Hindlimb muscle (tissue), 1 donor: ENCODE data around the gene FZD2. TPM values are rescaled to one million over a fixed set of nuclear protein-coding genes. Genes with fewer than 3 reads are reported as not detected.
"Not testable (repeated sequence)": the region's sequence is repeated elsewhere in the genome, so short reads cannot be mapped to it uniquely, and the experiment has no call there.

Experiments
- DNase-seq: peaks from one replicate; pipeline ENCODE4 v3.0.0-alpha.2; 2013
- polyA plus RNA-seq: library from polyadenylated mRNA; unstranded; fragments of 120-200 nt; gene quantifications from one replicate; pipeline ENCODE4 v1.2.1, GENCODE V29; 2013; ENCODE audit not compliant: insufficient read length

FZD2 gene
- polyA plus RNA-seq, 1 donor, result 13.9 TPM

DNA sequence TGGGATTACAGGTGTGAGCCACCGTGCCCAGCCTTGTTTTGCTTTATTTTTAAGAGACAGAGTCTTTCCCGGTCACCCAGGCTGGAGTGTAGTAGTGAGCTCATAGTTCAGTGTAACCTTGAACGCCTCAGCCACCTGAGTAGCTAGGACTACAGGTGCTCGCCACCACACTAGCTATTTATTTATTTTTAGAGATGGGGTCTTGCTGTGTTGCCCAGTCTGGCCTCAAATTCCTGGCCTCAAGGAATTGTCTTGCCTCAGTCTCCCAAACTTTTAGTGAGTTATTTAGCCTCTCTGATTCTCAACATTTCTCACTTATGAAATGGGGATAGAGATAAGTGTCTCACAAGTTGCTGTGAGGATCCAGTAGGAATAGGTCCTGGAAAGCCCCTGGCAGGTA is 21.7 kb downstream of the FZD2 start:
- DNase-seq, result no peak

DNA sequence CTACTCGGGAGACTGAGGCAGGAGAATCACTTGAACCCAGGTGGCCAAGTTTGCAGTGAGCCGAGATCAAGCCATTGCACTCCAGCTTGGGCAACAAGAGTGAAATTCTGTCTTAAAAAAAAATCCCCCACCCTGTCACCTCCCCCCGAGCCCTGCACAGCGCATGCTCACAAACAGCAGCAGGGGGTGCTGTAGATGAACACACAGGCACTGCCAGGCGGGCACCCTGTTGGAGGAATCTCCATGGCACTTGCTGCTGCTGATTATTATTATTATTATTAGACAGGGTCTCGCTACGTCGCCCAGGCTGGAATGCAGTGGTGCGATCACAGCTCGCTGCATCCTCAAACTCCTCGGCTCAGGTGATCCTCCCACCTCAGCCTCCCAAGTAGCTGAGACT is 24.6 kb downstream of the FZD2 start:
- no peak for DNase-seq

DNA sequence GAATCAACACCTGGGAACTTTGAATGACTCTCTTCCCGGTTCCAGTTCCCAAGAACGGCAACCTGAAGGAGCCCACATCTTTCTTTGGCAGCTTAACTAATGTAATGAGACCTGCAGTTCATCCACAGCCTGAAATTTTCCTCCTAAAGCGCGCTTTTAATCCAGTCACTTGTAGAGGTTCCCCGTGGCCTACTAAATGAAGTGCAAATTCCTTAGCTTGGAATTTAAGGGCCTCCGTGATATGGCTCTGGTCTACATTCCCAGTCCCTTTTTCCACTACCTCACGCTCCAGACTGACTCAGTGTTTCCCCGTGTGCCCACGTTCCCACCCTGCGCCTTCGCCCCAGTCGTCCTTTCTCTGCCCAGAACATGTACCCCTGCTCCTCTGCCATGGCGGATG is 27.2 kb downstream of the FZD2 start:
- peak; percentile 26 for DNase-seq

DNA sequence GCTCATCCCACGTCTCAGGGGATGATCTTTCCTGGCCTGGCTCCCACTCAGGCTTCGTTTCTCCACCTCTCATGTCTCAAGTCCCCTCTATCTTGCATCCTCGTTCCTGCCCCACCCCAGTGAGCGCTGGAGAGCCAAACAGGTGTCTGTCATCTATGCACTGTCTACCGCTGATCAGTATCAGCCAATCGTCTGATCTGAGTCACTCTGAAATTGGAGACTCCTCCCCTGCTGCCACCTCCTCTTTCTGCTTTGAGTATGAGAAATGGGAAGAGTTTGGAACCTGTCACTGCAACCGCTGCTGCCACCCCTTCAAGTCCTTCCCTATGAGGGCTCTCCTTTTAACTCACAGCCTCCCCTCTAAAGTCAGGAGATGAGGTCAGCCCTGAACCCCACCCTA is 28.0 kb downstream of the FZD2 start:
- DNase-seq, result no peak

GRCh38 chr17:44587339-44587738 is 30.1 kb downstream of the FZD2 start:
- DNase-seq, result no peak

DNA sequence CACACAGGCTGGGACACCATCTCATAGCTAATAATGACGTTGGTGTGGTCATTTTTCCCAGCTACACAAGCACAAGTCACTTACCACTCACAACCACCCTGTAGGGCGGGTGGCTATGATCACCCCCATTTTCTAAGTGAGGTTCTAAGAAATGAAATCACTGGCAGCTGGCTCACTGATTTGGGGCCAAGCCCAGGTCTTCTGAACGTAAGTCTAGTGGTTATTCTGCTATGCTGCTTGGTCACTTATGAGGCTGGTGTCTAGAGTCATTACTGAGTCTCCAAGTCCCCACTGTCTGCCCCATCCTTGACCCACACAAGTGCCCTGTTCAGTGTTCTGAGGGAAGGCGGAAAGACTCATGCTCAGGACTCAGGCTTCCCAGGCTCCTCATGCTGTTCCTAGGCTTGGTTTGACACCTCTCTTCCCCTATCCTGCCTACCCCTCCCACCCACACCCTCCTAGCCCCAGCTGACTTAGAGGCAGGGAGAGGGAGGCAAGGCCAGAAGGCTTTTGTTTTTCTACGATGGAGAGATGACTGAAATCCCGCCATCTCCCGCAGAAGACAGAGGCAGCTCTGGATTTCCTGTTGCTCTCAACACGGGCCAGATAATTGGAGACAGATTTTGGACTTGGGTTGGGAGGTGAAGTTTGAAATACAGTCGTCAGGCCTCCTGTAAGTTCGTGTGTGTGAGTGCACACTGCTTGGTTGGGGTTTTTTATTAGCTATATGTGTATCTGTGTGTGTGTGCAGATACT is 32.2 kb downstream of the FZD2 start:
- no peak for DNase-seq

GRCh38 chr17:44590072-44590462 is 32.8 kb downstream of the FZD2 start:
- DNase-seq, result not testable (repeated sequence)

GRCh38 chr17:44590762-44591161 is 33.5 kb downstream of the FZD2 start:
- not testable (repeated sequence) for DNase-seq

- DNase-seq, result no peak
These were observed 33.9 kb downstream of the FZD2 start for GRCh38 chr17:44591206-44591605.

GRCh38 chr17:44593156-44593555 is 35.9 kb downstream of the FZD2 start:
- DNase-seq, result no peak

DNA sequence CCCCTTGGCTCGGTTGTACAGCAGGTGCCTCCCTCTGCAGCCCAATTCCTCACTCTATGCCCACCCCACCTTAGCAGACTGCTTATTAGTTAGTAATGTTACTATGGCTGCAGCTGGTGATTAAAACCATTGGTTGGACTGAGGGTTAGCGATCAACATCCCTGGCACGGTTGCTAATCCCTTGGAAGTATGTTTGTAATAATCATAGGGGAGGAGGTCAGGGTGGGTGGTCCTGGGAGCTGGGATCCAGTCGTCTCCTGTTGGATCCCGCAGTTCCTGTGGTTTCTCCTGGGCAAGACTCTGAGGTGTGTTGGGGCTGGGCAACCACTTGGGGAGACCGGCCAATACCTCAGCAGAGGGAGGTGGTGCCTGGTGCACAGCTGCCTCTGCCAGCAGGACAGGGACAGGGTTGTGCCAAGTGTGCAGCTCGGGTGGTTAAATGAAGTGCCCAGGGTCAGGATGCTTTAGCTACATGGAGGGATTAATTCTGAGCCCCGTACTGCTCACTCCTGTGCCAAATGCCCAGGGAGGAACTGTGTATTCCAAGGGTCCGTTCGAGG is 38.0 kb downstream of the FZD2 start:
- no peak for DNase-seq

DNA sequence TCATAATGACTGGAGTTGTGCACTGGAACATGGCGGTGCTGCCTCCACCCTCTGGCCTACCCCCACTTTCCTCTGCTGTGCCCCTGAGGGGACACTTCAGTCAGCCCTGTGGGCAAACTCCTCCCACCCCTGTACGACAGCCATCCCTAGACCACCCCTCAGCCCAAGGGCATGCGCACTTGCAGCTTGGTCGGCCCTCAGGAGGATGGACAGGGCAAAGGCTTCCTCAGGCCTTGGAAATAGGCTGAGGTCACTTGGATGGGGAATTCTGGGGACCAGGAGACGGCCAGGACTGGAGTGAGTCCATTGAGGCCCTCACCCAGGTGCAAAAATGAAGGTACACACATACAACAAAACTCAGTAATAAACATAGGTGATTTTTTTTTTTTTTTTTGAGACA is 41.0 kb downstream of the FZD2 start:
- no peak for DNase-seq

GRCh38 chr17:44598932-44599297 is 41.6 kb downstream of the FZD2 start:
- no peak for DNase-seq

GRCh38 chr17:44599298-44600175 is 42.3 kb downstream of the FZD2 start:
- DNase-seq, result no peak

DNA sequence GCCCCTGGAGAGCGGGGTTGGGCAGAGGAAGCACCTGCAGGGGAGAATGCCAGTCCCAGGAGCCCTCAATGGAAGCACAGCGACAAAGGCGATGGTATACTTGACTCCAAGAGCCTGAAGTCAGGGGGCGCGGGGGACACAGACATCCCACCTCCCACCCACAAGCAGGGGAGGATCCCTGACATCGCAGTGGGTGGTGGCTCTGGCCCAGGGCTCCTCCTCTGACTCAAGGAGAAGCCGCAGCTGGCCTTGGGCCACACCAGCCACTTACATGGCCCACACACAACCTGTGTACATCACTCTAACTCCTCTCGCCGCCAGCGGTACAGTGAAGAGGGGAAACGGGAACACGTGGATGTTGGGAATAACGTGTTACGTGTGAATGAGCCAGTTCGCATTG is 44.3 kb downstream of the FZD2 start:
- DNase-seq, result no peak

- no peak for DNase-seq
These were observed 44.7 kb downstream of the FZD2 start for GRCh38 chr17:44601973-44602372.

- no peak for DNase-seq
These were observed 45.1 kb downstream of the FZD2 start for GRCh38 chr17:44602390-44602789.

DNA sequence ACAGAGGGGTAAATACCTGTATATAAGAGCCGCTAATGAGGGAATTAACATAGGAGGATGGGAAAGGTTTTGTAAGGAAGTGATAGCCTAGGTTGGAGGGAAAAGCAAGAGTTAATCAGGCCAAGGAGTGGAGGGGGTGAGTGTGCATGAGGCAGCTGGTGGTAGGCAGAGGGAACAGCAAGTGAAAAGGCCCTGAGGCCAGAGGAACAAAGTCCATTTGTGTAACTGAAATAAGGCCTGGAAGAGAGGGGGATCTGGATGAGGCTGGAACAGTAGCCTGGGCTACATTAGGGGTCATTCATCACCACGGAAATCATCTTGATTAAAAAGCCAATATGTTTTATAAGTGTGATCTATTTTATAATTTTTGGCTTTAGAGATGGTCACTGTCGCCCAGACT is 45.7 kb downstream of the FZD2 start:
- no peak for DNase-seq

DNA sequence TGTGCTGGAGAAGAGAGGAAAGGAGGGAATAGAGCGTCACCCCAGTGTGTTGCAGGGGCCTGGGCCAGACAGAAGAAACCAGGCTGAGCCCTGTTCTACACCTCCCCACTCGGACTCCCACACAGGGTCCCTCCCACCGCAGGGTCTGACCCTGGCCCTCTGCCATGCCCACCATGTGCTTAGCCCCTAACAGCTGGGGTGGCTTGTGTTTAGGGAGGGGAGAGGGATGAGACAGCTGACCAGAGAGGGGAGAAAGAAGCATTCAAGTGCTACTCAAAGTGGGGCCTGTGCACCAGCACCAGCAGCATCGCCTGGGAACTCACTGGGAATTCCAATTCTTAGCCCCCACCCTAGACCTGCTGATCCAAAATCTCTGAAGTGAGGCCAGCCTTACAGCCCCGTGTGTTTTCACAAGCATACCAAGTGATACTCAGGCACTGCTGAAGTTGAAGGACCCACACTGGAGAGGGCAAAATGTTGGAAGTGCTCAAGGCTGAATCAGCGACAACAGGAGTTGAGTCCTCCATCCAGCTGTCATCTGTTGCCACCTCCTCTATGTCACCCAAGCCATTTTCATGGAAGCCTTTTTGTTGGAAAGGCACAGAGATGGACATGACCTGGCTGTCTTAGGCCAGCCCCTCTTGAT is 47.0 kb downstream of the FZD2 start:
- DNase-seq, result no peak

DNA sequence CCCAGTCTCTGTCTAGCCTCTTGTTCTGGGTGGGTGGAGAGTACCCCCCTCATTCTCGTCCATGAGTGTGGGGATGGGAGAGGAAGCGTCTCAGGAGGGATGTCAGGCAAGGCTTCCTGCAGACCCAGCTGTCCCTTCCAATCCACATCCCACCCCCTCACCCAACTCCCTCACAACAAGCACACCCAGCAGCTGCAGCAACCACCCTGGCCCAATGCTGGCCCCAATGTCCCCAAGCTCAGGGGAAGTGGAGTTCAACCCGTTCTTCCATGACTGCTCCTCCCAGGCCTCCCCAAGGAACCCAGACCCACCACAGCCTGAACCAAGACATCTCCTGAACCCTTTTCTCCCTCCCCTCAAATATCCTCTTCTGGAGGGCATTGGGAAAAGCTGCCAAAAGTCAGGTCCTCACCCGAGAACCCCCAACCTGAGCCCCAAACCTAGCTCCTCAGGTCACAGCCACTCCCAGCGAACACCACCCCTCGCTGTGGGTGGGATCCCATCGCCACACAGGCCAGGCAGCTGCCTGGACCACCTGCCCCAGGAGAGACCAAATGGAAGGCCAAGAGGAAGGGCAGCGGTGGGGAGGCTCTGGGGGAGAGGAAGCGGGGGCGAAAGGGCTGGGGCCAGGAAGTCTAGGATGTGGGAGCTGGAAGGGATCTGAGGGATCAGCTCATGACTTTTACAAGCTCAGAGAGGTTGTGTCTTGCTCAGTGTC is 47.6 kb downstream of the FZD2 start:
- peak; percentile 38 for DNase-seq

GRCh38 chr17:44606658-44607057 is 49.4 kb downstream of the FZD2 start:
- no peak for DNase-seq
